ENCODE data around the gene ANXA10.
A peak's percentile ranks its signal among the peaks of the same experiment; 100 is the strongest.
"Not testable (repeated sequence)": the region's sequence is repeated elsewhere in the genome, so short reads cannot be mapped to it uniquely, and the experiment has no call there.

Gene ANXA10

DNA sequence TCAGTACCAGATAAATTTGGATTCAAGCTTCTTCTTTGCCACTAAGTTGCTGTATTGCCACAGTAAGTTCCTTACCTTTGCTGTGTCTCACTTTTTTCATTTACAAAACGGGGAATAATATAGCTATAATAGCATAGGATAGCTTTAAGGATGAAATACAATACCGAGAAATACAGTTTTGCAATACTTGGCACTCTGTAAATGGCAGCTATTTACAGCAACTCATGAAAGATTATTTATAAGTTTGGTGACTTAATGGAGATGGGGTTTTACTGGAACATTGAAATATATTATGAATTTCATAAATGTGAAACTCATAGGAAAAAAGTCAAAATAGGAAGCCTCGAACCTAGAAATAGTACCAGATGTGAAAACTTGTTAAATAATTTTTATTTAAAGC lies 27.6 kb downstream of the ANXA10 start:
- DNase-seq, result no peak

- no peak for DNase-seq
Measured at GRCh38 chr4:168120811-168121210, 28.5 kb downstream of the ANXA10 start.

DNA sequence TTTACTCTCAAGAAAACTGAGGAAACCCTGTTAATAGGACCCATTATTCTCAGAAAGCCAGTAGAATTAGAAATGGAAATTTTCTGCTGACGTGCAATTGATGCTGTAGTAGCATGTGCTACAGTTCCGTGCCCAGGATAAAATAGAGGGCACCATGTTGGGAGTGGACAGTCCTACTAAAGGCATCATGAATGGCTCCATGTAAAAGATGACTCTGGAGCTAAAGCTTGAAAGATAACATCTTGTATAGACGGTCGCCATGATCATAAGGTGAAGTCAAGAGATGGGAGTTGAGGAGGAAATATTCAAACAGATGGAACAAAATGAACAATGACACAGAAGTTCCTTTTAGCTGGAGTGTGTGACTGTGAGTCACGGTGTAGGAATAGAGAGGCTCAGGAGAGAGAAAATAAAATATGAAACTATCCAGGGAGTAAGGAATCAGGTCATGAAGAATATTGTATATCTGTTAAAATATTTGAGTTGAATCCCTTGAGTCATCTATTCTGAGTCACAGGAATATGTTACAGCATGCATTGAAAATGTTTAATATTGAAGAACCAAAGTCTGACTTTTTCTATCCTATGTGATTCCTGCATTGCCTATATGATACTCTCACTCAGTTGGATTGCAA lies 31.8 kb downstream of the ANXA10 start:
- no peak for DNase-seq

DNA sequence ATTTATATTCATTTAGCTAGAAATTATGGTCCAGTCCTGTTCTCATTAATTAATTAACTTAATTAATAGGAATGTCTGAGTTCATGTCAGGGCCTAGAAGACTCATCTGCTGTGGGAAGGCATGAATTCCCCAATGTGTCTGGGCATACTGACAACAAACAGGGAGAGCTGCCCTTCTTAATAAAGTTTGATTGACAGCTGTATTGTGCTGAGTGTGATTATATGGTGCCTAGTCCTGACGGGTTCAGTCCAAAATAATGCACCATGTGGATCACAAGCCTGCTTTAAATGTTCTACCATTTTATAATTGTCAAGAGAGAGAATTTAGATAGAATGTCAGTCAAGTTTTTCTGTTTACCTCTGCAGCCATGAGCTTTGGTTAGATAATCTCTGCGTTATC lies 34.6 kb downstream of the ANXA10 start:
- no peak for DNase-seq

GRCh38 chr4:168128601-168129000 lies 36.3 kb downstream of the ANXA10 start:
- no peak for DNase-seq

GRCh38 chr4:168129046-168129772 lies 36.9 kb downstream of the ANXA10 start:
- DNase-seq, result no peak

- DNase-seq, result no peak
Measured at GRCh38 chr4:168129802-168130201, 37.5 kb downstream of the ANXA10 start.

DNA sequence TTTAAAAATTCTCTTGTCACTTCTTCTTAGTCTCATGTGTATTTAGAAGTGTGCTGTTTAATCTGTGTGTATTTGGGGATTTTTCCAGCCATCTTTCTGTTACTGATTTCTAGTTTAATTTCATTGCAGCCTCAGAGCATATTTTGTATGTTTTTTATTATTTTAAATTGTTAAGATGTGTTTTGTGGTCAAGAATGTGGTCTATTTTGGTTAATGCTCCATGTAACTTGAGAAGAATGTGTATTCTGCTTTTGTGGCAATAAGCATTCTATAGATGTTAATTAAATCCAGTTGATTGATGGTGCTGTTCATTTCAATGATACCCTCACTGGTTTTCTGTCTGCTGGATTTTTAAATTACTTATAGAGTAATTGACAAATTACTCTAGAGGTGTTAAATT lies 38.9 kb downstream of the ANXA10 start:
- DNase-seq, result no peak

GRCh38 chr4:168134651-168135050 lies 42.3 kb downstream of the ANXA10 start:
- DNase-seq, result no peak

DNA sequence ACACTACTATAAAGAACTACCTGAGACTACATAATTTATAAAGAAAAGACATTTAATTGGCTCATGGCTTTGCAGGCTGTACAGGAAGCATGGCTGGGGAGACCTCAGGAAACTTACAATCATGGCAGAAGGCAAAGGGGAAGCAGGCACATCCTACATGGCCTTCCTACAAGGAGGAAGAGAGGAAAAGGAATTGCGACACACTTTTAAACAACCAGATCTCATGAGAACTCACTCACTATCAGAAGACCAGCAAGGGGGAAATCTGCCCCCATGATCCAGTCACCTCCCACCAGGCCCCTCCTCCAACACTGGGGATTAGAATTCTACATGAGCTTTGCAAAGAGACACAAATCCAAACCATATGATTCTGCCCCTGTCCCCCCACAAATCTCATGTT lies 43.5 kb downstream of the ANXA10 start:
- DNase-seq, result not testable (repeated sequence)

- not testable (repeated sequence) for DNase-seq
Measured at GRCh38 chr4:168137695-168138094, 45.4 kb downstream of the ANXA10 start.

DNA sequence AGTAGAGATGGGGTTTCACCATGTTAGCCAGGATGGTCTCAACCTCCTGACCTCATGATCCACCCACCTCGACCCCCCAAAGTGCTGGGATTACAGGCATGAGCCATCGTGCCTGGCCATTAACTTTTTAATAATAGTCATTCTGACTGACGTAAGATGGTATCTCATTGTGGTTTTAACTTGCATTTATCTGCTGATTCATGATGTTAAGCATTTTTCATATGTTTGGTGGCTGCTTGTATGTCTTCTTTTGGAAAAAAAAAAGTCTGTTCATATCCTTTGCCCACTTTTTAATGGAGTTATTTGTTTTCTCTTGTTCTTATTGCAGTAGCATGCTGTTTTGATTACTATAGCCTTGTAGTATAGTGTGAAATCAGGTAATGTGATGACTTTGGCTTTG lies 45.8 kb downstream of the ANXA10 start:
- no peak for DNase-seq

DNA sequence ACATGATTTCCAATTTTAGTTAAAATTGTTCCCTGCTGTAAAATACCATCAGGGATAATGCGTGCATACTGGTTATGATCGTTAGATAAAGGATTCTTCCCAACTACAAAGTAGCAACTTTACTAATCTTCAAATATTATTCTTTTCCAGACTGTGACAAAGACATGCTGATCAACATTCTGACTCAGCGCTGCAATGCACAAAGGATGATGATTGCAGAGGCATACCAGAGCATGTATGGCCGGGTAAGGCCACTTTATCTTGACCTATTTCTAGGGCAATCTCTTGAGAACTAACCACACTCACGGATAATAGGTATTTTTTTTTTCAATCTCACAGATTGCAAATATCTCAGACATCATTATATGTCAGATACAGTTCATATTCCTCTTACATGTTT lies 47.0 kb downstream of the ANXA10 start:
- no peak for DNase-seq

- DNase-seq, result no peak
Measured at GRCh38 chr4:168141733-168142132, 49.4 kb downstream of the ANXA10 start.

GRCh38 chr4:168143601-168144000 lies 51.3 kb downstream of the ANXA10 start:
- no peak for DNase-seq

DNA sequence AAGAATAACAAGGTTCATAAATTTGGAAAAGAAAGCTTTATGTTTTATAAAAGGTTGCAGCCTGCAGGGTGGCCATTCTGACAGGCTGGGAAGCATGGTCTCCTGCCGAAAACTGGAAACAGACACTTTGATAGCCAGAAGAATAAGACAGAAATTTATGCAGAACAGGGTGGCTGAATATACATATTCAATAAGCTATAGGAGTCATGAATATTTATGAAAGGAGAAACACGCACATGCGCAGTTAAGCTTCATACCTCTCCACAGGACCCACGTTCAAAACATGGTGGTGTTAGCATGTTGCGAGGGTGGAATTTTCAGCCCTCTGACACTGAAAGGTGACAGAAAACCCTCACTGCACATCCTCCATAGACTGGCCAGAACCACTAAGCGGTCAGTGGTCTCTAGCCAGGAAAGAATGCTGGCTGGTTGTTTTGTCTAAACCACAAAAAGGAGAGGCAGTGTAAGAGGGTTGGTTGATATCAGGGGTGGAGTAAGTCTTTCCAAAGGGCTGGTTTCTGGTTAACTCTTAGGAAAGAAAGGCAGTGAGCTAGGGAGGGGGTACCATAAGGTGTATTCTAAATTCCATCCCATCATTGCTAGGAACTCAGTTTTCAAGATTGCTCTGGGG lies 58.2 kb downstream of the ANXA10 start:
- DNase-seq, result no peak

DNA sequence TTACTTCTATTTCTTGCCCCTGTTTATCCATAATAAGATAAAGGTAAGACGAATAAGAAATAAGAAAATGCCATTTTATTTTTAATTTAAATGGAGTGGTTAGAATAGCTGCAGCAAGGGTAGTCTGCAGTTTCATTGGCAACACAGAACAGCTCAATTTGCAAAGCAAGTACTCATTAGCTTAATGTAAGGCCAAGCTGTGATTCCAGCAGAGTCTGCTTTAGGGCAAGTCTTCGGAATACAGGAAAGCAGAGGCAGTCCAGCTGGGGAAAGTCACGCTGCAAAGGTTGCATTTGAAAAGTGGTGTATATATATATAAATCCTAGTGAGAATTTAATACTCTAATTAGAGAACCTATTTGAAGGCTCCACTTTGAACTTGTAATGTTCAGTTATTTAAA lies 59.0 kb downstream of the ANXA10 start:
- no peak for DNase-seq

- no peak for DNase-seq
Measured at GRCh38 chr4:168152837-168153500, 60.6 kb downstream of the ANXA10 start.

DNA sequence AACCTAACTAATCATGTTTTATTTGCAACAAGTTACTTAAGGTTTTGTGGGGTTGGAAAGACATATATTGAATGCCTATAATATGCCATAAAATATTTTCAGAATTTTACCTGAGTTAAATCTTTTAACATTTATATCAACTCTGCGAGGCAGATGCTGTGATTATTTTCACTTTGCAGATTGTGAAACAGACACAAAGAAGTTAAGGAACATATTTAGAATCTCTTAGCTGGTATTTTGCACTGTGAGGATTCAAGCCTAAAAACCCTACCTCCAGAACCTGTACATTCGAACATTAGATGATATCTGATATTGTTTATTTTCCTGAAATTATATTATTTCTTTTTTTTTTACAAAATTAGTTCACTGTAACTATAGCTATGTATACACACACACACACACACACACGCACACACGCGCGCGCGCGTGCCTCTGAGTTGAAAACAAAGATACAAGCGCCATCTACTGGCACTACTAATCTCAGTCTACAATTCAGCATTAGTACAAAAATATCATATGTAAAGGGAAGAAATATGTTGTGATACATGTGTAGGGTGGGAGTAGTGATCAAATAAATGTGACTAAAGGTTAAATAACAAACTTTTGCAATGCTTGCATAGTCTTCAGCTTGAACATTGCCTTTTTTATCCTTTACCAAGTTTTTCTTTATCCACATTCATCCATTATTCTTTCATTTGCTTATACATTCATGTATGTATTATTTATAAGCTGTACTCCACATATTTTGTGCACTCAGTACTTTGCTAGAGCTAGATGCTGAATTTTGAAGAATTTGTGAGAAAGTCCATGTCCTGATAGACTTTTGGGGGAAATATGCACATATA lies 61.5 kb downstream of the ANXA10 start:
- peak; percentile 80 for DNase-seq

DNA sequence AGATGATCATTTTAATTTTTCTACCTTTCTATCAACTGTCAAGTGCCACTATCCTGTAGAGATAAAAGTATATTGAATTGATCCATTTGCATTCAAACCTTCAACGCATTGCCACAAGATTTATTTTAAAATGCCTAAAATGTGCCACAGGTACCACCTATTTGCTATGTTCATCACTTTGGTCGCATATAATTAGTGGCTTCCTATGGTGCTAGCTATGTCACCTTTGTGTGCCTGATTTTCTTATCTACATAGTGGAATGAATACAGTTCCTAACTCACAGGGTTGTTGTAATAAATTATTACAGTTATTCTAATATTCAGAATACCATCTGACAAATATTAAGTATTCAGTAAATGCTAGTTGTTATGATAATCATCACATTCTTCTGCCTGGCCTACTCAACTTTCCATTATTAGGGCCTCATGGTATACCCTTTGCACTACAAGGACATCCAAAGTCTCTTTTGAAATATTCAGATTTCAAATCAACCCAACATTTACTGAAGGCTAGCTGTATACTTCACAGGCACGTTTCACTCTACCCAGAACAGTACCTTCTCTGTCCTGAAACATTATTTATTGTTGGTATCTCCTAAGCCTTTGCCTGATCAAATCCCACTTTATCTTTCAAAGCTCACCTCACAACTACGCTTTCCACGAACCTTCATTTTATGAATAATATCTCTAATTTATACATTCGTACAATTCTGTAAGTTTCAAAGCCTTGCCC lies 62.4 kb downstream of the ANXA10 start:
- no peak for DNase-seq

GRCh38 chr4:168162604-168163003 lies 70.3 kb downstream of the ANXA10 start:
- no peak for DNase-seq

- no peak for DNase-seq
Measured at GRCh38 chr4:168163106-168163505, 70.8 kb downstream of the ANXA10 start.
